Thyroid gland (tissue), 4 donors: ENCODE data around the gene LGALS12. TPM values are rescaled to one million over a fixed set of nuclear protein-coding genes. Genes with fewer than 3 reads are reported as not detected.

Experiments used
- DNase-seq, 2 donors: peaks; one replicate each; pipeline ENCODE4 v3.0.0-alpha.2; 2019
- H3K27ac ChIP-seq, 3 donors: fragments of 200-600 bp; sonication (generic); 1 replicate in 2 of 3; 2 replicates in 1 of 3; pipeline ENCODE4 v1.5.1; 2016 to 2019; ENCODE audit warnings: mild to moderate bottlenecking in 1 of 3, moderate library complexity in 1 of 3
- H3K27me3 ChIP-seq: fragments of 200-600 bp; sonication (generic); one replicate; pipeline ENCODE4 v1.5.1; 2019
- H3K36me3 ChIP-seq, 2 donors: fragments of 200-600 bp; sonication (generic); one replicate each; pipeline ENCODE4 v1.5.1; 2016 to 2019
- H3K4me1 ChIP-seq, 2 donors: fragments of 200-600 bp; sonication (generic); one replicate each; pipeline ENCODE4 v1.5.1; 2017 to 2019
- H3K4me3 ChIP-seq, 3 donors: fragments of 200-600 bp; sonication (generic); replicated peaks in 1 of 3; 1 replicate in 2 of 3; 2 replicates in 1 of 3; pipeline ENCODE4 v1.5.1; 2016; ENCODE audit warnings: mild to moderate bottlenecking in 1 of 3
- H3K9me3 ChIP-seq: fragments of 200-600 bp; sonication (generic); one replicate; pipeline ENCODE4 v1.5.1; 2017
- POLR2A ChIP-seq, 2 donors: fragments of 450-650 bp; IDR thresholded peaks; one replicate each; pipeline ENCODE4 v1.6.1; 2017; ENCODE audit warnings: antibody characterized with exemption in 2 of 2, mild to moderate bottlenecking in 2 of 2, moderate library complexity in 1 of 2
- WGBS, 2 donors: methylation state at CpG; one replicate each; pipeline ENCODE4 v1.1.5; 2017; 5-methylcytosine and 5-hydroxymethylcytosine counted together
- intact Hi-C: fragments of 100-400 bp; cut with DNase I; formaldehyde crosslinking; loops from one replicate; pipeline ENCODE4 v1.15.1; 2023
- total RNA-seq, 4 donors: library from RNA; depleted of rRNA; stranded (reverse); fragments of >200 nt; gene quantifications; one replicate each; pipeline ENCODE4 v1.2.3, GENCODE V29; 2016
- TF ChIP-seq, protein P1 (sequence below), 6 experiments: fragments of 200-600 bp in 3 of 6; fragments of 450-650 bp in 3 of 6; sonication (generic) in 3 of 6; IDR thresholded peaks; one replicate each; pipeline ENCODE4 v1.5.1; 2016 to 2019; ENCODE audit warnings: antibody characterized with exemption in 6 of 6, mild to moderate bottlenecking in 2 of 6, inconsistent platforms in 1 of 6, moderate library complexity in 1 of 6

The LGALS12 gene
- total RNA-seq, 4 donors from 2014 or later, result 0.94 TPM; not detected in 3

DNA sequence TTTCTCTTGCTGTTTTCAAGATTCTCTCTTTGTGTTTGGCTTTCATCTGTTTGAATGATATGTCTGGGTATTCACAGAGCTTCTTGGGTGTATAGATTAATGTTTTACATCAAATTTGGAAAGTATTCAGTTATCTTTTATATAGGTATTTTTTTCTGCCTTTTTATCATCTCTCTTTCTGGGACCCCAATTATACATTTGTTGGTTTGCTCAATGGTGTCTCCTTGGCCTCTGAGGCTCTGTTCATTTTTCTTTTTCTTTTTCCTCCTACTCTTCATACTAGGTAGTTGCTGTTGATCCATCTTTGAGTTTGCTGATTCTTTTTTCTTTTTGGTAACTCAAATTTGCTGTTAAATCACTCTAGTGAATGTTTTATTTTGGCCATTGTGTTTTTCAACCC, 29.3 kb upstream of the LGALS12 start:
- Histone ChIP-seq H3K27me3 (no peaks in the 10 kb centered on the region), H3K4me1 (no peaks in the 10 kb centered on the region), H3K36me3 (no peaks in the 10 kb centered on the region), H3K27ac (no peak overlapping the region), H3K9me3 (no peaks in the 10 kb centered on the region), H3K4me3 (no peak overlapping the region)
- no peak for DNase-seq
- intact Hi-C loops, result no loop called here
- no peak for TF ChIP-seq POLR2A (IDR thresholded peaks at IDR 0.05)
- TF ChIP-seq, protein P1, sequence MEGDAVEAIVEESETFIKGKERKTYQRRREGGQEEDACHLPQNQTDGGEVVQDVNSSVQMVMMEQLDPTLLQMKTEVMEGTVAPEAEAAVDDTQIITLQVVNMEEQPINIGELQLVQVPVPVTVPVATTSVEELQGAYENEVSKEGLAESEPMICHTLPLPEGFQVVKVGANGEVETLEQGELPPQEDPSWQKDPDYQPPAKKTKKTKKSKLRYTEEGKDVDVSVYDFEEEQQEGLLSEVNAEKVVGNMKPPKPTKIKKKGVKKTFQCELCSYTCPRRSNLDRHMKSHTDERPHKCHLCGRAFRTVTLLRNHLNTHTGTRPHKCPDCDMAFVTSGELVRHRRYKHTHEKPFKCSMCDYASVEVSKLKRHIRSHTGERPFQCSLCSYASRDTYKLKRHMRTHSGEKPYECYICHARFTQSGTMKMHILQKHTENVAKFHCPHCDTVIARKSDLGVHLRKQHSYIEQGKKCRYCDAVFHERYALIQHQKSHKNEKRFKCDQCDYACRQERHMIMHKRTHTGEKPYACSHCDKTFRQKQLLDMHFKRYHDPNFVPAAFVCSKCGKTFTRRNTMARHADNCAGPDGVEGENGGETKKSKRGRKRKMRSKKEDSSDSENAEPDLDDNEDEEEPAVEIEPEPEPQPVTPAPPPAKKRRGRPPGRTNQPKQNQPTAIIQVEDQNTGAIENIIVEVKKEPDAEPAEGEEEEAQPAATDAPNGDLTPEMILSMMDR (IDR thresholded peaks at IDR 0.05), result no peak

DNA sequence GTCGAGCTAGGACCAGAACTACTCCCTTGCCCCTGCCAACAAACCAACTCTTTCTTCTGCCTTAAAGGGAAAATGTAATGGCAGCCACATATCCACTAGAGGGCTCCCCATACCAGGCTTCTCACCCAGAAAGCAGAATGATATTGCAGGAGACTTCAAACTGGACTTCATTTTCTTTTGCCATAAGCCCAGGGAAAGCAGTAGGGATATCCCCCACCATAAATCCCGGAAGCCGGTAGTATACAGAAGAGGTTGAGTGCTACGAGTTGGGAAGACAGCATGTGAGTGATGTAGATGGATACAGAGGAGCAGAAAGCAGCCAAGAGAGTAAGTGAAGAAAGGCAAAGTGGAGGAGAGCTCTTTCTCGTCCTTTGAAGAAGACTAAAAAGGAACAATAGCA, 27.0 kb upstream of the LGALS12 start:
- H3K4me3 ChIP-seq, result no peak overlapping the region
- H3K27ac ChIP-seq, result no peak overlapping the region
- H3K27me3 ChIP-seq, result no peaks in the 10 kb centered on the region
- no peak for TF ChIP-seq POLR2A (IDR thresholded peaks at IDR 0.05)
- TF ChIP-seq, protein P1 (IDR thresholded peaks at IDR 0.05), result peak; percentile 77 to 96 (median 92)
- no peaks in the 10 kb centered on the region for H3K4me1 ChIP-seq
- H3K9me3 ChIP-seq, result no peaks in the 10 kb centered on the region
- intact Hi-C loops, result loop anchor here (2.0 kb wide), 1 partner anchor 156 kb away; no protein-coding TSS in a partner anchor
- DNase-seq, result peak; percentile 42 to 54
- 17 to 20% methylated on average over 5 of the region's 5 CpGs for WGBS, 2 donors
- H3K36me3 ChIP-seq, result no peaks in the 10 kb centered on the region

DNA sequence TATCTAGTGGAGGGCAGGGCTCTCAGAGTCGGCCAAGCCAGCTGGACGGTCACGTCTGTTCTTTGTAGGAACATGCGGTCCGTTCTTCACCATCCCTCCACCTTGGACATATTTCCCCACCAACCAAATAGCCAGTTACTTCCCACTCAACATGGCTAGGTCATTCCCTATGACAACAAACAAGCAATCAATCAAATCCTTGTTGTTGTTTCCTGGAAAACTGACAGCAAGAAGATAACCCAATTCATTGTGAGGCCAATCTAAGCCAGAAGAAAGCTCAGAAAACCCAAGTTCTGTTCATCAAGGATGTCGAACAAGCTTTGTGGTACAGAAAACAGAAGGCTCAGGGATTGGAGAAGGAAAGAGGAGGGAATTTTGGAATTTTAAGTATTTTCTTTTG, 25.8 kb upstream of the LGALS12 start:
- no peak overlapping the region for H3K27ac ChIP-seq
- no peaks in the 10 kb centered on the region for H3K4me1 ChIP-seq
- H3K9me3 ChIP-seq, result no peaks in the 10 kb centered on the region
- no peak overlapping the region for H3K4me3 ChIP-seq
- intact Hi-C loops, result loop anchor here (10.0 kb wide), 1 partner anchor 255 kb away; no protein-coding TSS in a partner anchor
- DNase-seq, result no peak
- H3K27me3 ChIP-seq, result no peaks in the 10 kb centered on the region
- 90 to 91% methylated on average over 6 of the region's 6 CpGs for WGBS, 2 donors
- TF ChIP-seq, protein P1 (IDR thresholded peaks at IDR 0.05), result no peak
- no peak for TF ChIP-seq POLR2A (IDR thresholded peaks at IDR 0.05)
- H3K36me3 ChIP-seq, result no peaks in the 10 kb centered on the region

DNA sequence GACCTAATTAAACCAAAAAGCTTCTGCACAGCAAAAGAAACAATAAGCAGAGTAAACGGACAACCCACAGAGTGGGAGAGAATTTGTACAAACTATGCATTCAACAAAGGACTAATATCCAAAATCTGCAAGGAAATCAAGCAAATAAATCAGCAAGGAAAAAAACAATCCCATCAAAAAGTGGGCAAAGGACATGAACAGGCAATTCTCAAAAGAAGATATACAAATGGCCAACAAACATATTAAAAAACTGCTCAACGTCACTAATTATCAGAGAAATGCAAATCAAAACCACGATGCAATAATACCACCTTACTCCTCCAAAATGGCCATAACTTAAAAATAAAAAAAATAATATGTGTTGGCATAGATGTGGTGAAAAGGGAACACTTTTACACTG, 20.1 kb upstream of the LGALS12 start:
- TF ChIP-seq, protein P1 (IDR thresholded peaks at IDR 0.05), result no peak
- no peak for TF ChIP-seq POLR2A (IDR thresholded peaks at IDR 0.05)
- no peak for DNase-seq
- Histone ChIP-seq H3K9me3 (no peaks in the 10 kb centered on the region), H3K4me1 (no peaks in the 10 kb centered on the region), H3K27me3 (no peaks in the 10 kb centered on the region), H3K27ac (no peak overlapping the region), H3K36me3 (no peaks in the 10 kb centered on the region), H3K4me3 (no peak overlapping the region)
- intact Hi-C loops, result loop anchor here (10.0 kb wide), 1 partner anchor 249 kb away; no protein-coding TSS in a partner anchor
- WGBS, 2 donors, result 83 to 84% methylated on average over 3 of the region's 3 CpGs

DNA sequence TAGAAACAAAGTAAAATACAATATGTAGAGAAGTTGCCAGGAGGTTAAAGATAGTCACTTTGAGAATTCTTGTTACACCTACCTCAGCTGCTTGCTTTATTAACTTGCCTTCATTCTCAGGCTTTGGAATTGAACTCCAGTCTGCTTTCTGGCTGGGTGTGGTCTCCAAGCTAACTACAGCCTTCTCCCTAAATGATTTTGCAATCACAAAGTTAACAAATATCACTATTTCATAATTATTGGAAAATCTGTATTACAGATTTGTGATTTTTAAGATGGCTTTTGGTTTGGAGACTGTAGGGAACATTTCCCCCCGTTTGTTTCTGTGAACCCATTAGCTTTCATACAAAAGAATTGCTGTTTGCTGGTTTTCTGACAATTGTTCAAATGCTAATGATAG, 17.1 kb upstream of the LGALS12 start:
- DNase-seq, result no peak
- WGBS, 2 donors, result 88% methylated on average over 1 of the region's 1 CpG
- intact Hi-C loops, result loop anchor here (10.0 kb wide), 1 partner anchor 246 kb away; no protein-coding TSS in a partner anchor
- Histone ChIP-seq H3K36me3 (no peaks in the 10 kb centered on the region), H3K4me3 (no peak overlapping the region), H3K9me3 (no peaks in the 10 kb centered on the region), H3K27ac (no peak overlapping the region), H3K4me1 (no peaks in the 10 kb centered on the region), H3K27me3 (no peaks in the 10 kb centered on the region)
- TF ChIP-seq, protein P1 (IDR thresholded peaks at IDR 0.05), result no peak
- TF ChIP-seq POLR2A (IDR thresholded peaks at IDR 0.05), result no peak
